ENCODE results near the gene TNF.

Gene TNF

GRCh38 chr6:31575335-31575901, at the start of gene TNF:
TNF (plus strand) TSS chr6:31575565; CDS start chr6:31575742, 177 bp downstream.
- no peak for DNase-seq (ENCODE audit: low read depth in 2 of 2)

- no peak for DNase-seq (ENCODE audit: low read depth in 2 of 2)
Observed at GRCh38 chr6:31525932-31526591, 49.3 kb upstream of the TNF start.

DNA sequence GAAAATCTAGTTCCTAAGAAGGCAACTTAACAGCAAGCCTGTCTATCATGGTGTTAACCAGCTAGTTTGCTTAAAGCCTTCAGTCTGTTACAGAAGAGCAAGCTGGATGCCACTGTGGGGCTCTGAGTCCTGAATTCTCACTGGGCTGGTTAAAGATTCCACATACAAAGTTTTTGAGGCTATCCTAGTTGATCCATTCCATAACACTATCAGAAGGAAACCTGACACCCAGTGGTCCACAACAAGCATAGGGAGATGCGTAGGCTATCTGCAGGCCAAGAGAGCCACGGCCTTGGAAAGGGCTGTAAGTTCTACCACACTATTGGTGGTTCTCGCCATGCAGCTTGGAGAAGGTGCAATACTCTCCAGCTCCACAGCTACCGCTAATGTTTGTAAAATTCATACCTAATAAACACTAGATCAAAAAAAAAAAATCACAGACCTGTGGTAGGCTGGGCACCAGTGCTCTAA, 47.0 kb upstream of the TNF start:
- DNase-seq (ENCODE audit: low read depth in 2 of 2) = no peak

DNA sequence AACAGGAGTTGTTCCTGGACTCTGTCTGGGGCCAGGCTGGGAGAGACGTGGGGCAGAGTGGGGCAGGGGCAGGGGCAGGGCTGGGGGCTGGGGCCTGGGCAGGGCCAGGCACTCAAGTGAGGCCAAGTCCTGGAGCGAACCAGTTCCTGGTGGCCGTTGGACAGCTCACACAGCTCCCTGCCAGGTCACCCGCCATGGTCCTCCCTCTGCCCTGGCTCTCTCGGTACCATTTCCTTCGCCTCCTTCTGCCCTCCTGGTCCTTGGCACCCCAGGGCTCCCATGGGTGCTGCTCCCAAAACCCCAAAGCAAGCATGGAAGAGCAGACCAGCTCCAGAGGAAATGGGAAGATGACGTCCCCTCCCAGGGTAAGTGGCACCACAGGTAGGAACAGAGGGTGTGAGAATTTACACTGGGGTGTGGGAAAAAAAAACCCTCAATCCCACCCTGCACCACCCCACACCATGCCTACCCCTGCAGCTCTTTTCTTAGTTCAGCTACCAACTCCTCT, 46.5 kb upstream of the TNF start, which contains the start of gene MCCD1:
TSS of gene MCCD1 (plus strand) at position 142 of the 508 bp plus-strand sequence. CDS start at position 195, 53 bp downstream.
- no peak for DNase-seq (ENCODE audit: low read depth in 2 of 2)

DNA sequence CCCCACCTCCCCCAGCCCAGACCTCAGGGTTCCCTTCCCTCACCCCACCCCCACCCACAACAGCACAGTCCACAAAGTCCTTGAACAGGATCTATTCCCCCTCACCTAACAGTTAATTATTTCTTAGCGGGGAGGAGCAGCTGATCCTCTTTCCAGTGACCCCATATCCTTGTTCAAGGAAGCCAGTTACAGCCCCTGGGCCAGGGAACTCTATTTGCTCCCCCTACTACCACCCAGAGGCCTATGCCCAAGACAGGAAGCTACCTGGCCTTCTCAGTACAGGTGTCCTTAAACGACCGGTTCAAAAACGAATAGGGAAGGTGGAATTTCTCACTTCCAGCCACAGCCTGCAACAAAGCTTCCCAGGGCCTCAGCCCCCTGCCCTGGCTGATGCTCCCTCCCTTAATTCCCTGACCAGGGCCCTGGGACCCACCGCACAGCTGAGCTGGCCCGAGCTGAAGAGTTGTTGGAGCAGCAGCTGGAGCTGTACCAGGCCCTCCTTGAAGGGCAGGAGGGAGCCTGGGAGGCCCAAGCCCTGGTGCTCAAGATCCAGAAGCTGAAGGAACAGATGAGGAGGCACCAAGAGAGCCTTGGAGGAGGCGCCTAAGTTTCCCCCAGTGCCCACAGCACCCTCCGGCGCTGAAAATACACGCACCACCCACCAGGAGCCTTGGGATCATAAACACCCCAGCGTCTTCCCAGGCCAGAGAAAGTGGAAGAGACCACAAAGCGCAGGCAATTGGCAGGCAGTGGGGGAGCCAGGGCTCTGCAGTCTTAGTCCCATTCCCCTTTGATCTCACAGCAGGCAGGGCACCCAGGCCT, 45.8 kb upstream of the TNF start:
- no peak for DNase-seq (ENCODE audit: low read depth in 2 of 2)

- DNase-seq (ENCODE audit: low read depth in 2 of 2) = no peak
Observed at GRCh38 chr6:31530659-31531058, 44.7 kb upstream of the TNF start.

GRCh38 chr6:31531162-31531561, 44.2 kb upstream of the TNF start:
- no peak for DNase-seq (ENCODE audit: low read depth in 2 of 2)

- DNase-seq (ENCODE audit: low read depth in 2 of 2) = no peak
Observed at GRCh38 chr6:31531771-31532643, 43.4 kb upstream of the TNF start.

DNA sequence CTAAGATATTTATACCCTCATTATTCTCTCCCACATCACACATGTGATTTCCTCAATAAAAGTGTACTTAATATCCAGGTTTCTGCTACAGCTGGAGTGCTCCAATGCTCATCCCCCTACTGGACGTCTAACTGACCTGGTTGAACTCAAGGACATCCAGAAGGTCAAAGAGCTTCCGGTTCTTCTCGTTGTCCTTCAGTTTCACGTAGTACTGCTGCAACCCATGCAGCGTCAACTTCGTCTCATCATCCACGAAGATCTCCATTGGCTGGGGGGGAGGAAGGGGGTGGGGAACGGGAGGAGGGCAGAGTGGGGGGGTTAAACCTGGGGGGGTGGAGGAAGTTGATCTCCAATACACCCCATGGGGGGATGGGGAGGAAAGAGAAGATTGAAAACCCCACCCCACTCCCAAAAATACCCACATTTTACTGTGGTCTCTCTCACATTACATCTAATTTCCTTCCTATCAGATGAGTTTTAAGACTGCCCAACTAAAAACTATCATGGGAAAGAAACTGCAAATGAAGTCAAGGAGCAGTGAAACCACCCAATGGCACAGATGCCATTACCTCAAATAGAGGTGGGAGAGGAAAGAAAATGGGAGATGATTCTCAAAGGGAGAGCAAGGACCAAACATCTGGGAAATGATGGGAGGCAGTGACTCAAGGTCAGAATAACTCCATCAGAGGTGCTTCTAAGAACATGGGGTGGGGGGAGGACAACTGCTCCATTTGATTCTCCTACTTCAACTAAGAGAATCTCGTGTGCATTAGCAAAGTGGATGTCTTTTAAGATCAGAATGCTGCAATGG, 42.5 kb upstream of the TNF start:
- DNase-seq (ENCODE audit: low read depth in 2 of 2) = no peak

- DNase-seq (ENCODE audit: low read depth in 2 of 2) = no peak
Observed at GRCh38 chr6:31533455-31533841, 41.9 kb upstream of the TNF start.

GRCh38 chr6:31534011-31534410, 41.4 kb upstream of the TNF start:
- no peak for DNase-seq (ENCODE audit: low read depth in 2 of 2)

GRCh38 chr6:31534521-31535040, 40.8 kb upstream of the TNF start:
- DNase-seq (ENCODE audit: low read depth in 2 of 2) = no peak

DNA sequence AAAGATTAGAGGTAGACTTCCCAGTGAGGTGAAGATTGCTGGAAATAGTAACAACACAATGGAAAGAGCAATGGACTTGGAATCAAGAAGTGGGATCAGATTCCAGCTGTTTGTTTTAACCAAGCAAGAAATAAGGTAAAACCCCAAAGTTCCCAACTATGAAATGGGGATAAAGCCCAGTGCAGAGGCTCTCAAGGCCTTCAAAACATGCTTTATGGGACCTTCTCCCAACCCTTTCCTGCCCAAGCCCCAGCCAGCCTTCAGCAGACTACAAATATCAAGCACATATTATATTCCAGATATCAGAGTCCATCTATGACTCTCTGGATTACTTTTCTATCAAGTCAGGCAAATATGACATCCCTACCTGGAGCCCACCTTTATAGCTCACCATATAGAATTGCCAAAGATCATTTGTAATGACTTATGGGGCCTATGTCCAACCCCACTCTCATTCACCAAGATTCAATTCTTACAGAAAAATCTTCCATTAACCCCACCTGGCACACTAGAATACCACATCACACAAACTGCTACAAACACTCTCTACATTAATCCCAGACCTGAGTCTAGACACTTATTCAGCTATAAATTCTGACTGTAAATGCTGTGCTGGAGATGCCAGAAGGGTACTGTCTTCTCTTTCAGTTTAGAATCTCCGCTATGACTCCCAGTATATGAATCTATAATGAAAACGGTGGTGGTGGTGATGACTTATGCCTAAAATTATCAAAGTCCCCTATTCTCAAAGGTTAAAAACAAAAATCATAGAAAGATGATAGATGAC, 39.6 kb upstream of the TNF start:
- DNase-seq (ENCODE audit: low read depth in 2 of 2) = no peak

DNA sequence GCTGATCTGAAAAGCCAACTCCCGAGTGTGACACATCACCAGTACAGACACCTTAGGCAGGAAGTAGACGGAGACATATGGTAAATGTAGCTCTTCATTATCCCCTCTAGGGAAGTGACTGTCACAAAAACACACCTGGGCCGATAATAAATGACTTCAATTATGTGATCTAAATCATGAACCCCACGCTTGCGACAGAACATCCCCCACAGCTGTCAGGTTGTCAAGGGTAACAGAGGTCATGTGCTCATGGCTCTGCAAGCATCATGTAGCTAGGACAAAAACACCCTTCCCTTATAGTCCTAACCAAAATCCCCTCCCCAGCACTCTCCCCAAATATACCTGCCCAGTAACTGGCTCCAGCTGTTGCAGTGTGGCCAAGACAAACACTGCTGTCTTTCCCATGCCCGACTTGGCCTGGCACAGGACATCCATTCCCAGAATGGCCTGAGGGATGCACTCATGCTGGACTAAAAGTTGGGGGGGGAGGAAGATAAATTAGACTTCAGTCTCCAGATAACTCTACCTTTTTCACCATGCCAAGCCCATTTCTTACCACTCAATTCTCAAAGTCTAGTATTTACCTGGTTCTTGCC, 36.5 kb upstream of the TNF start:
- no peak for DNase-seq (ENCODE audit: low read depth in 2 of 2)

GRCh38 chr6:31540640-31541039, 34.7 kb upstream of the TNF start:
- DNase-seq (ENCODE audit: low read depth in 2 of 2) = no peak

DNA sequence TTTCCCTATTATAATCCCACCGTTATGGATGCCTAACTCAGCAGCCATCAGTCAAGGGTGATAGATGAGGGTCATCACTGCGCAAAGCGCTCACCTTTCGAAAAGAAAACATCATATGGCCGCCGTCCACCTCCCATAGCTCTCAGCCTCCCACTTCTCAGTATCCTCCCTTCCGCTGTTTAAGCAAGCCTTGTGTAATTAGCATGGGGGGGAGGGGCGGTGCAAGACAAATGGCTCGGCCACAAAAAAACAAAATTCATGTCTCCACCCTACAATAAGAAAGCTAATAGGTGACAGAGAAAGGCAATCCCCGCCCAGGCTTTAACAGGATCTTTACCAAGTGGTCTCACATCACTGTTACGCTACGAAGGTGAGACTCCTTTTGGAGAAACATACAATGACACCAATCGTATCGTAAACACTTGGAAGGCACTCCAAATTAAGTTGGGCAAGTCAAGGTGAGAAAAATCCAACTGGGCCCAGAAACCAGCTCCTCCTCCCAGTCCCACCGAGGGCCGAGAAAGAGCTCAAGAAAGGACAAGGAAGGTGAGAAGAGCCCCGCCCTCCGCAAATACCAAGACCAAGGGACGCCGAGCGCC, 34.2 kb upstream of the TNF start:
- DNase-seq (ENCODE audit: low read depth in 2 of 2) = no peak

- peak; percentile 91 to 92 for DNase-seq (ENCODE audit: low read depth in 2 of 2)
Observed at GRCh38 chr6:31541658-31542521, 33.5 kb upstream of the TNF start, which contains the start of gene DDX39B. DDX39B (minus strand) TSS chr6:31542003; CDS start chr6:31540532, 1,471 bp downstream.

- no peak for DNase-seq (ENCODE audit: low read depth in 2 of 2)
Observed at GRCh38 chr6:31543639-31544038, 31.7 kb upstream of the TNF start.
